GM13977 (cell line): Measurements from ENCODE around the gene ZNF207.

ENCODE experiments used
- DNase-seq: peaks from one replicate; pipeline ENCODE4 v3.0.0; 2012; ENCODE audit warnings: low spot score
- in situ Hi-C: fragments of 300-500 bp; cut with MboI; formaldehyde crosslinking; loops from one replicate; pipeline ENCODE4 v1.12.0; 2022; ENCODE audit warnings: low sequenced_read_pairs, low pct_unique_long_range_greater_than_20kb, mixed read lengths, inconsistent platforms; ENCODE audit not compliant: unreplicated experiment
- TF ChIP-seq, protein P1 (sequence below): IDR thresholded peaks from 2 replicates; pipeline ENCODE4 v1.5.1; 2012; ENCODE audit warnings: mild to moderate bottlenecking, control low read depth; ENCODE audit not compliant: insufficient read depth; ENCODE audit errors: extremely low read depth, missing control alignments

The ZNF207 gene

DNA sequence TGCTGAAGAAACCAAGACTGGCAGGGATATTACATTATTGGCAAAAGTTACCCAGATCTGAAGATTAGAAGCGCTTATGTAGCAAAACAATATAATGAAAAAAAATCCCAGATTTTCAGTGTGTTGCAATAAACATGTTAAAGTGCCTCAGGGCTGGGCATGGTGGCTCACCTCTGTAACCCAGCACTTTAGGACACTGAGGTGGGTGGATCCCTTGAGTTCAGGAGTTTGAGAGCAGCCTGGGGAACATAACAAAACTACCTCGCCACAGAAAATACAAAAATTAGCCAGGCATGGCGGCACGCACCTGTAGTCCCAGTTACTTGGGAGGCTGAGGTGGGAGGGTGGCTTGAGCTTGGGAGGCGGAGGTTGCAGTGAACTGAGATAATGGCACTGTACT lies 6.8 kb downstream of the ZNF207 start:
- in situ Hi-C loops, result no loop called here
- TF ChIP-seq, protein P1, sequence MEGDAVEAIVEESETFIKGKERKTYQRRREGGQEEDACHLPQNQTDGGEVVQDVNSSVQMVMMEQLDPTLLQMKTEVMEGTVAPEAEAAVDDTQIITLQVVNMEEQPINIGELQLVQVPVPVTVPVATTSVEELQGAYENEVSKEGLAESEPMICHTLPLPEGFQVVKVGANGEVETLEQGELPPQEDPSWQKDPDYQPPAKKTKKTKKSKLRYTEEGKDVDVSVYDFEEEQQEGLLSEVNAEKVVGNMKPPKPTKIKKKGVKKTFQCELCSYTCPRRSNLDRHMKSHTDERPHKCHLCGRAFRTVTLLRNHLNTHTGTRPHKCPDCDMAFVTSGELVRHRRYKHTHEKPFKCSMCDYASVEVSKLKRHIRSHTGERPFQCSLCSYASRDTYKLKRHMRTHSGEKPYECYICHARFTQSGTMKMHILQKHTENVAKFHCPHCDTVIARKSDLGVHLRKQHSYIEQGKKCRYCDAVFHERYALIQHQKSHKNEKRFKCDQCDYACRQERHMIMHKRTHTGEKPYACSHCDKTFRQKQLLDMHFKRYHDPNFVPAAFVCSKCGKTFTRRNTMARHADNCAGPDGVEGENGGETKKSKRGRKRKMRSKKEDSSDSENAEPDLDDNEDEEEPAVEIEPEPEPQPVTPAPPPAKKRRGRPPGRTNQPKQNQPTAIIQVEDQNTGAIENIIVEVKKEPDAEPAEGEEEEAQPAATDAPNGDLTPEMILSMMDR, result no peak
- no peak for DNase-seq

DNA sequence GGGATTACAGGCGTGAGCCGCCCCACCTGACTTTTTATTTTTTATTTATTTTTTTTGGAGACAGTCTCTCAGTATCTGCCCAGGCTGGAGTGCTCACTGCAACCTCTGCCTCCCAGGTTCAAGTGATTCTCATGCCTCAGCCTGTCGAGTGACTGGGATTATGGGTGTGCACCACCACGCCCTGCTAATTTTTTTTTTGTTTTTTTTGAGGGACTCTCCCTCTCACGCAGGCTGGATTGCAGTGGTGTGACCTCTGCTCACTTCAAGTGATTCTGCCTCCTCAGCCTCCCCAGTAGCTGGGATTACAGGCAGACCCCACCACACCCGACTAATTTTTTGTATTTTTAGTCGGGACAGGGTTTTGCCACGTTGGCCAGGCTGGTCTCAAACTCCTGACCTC lies 7.7 kb downstream of the ZNF207 start:
- no peak for DNase-seq
- in situ Hi-C loops, result no loop called here
- TF ChIP-seq, protein P1, result no peak

- no peak for DNase-seq
- TF ChIP-seq, protein P1, result no peak
- in situ Hi-C loops, result no loop called here
Measured at GRCh38 chr17:32361270-32361669, 11.3 kb downstream of the ZNF207 start.

GRCh38 chr17:32370426-32370825 lies 20.5 kb downstream of the ZNF207 start:
- in situ Hi-C loops, result no loop called here
- no peak for DNase-seq
- TF ChIP-seq, protein P1, result no peak

DNA sequence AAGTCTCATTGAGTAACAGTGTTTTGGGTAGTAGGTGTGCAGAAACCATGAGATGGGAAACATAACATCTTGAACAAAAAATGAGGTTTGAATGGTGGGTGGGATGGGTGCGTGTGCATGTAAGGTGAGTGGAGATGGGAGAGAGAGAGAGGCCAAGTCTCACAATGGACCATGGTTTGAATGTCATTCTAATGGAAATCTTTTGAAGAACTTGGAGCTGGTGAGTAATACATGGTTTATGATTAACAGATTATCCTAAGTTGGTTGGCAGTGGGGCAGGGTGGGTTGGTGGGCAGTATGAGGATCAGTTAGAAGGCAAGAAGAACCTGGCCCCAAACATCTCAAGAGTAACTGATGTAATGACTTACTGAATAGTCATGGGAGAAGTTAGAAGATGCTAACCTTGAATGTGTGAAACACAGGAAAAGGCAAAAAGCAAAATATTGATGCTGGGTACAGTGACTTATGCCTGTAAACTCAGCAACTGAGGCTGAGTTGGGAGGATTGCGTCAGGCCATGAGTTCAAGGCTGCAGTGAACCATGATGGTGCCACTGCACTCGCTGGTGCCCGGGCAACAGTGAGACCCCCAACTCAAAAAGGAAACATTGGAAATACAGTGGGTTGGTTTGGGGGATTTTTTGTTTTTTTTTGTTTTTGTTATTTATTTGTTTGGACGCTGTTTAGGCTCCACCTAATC lies 32.7 kb downstream of the ZNF207 start:
- DNase-seq, result no peak
- in situ Hi-C loops, result no loop called here
- TF ChIP-seq, protein P1, result no peak

GRCh38 chr17:32383926-32384434 lies 34.0 kb downstream of the ZNF207 start:
- TF ChIP-seq, protein P1, result no peak
- DNase-seq, result no peak
- in situ Hi-C loops, result no loop called here
